ENCODE measurements around the gene NLK. TPM values are rescaled to one million over a fixed set of nuclear protein-coding genes. Genes with fewer than 3 reads are reported as not detected.

NLK gene
- total and polyA plus RNA-seq, 2 of the 4 experiments (the other 2 are of a cell fraction) = 15.3 to 23.3 TPM

- intact Hi-C loops (cut with micrococcal nuclease) = no loop called here
- H3K4me1 ChIP-seq (ENCODE audit: control insufficient read depth, insufficient read depth, low read length) = peaks cover 4% of the 10 kb centered on the region; the same call in 1 of the 2 replicates
- no peak overlapping the region for H3K14ac ChIP-seq (replicated peaks; ENCODE audit: low read depth, low read length)
- no peak overlapping the region for H2BK120ac ChIP-seq (ENCODE audit: low read depth, low read length)
- DNase-seq (no peak), ATAC-seq (ENCODE audit: low read depth) (no peak)
- no peak overlapping the region for H2BK5ac ChIP-seq (ENCODE audit: low read depth, low read length, poor library complexity, severe bottlenecking)
- no peak overlapping the region for H2BK20ac ChIP-seq (ENCODE audit: low read depth, low read length)
- no peak for TF ChIP-seq RFX5 (IDR thresholded peaks at IDR 0.05; ENCODE audit: low read depth, low read length)
- no peak for TF ChIP-seq MAZ (IDR thresholded peaks at IDR 0.05; ENCODE audit: borderline replicate concordance, low read depth, low read length)
- TF ChIP-seq CEBPB (IDR thresholded peaks at IDR 0.05; ENCODE audit: low read depth, low read length) = no peak
- TF ChIP-seq NFE2L2 (IDR thresholded peaks at IDR 0.05; ENCODE audit: low read depth, low read length) = no peak
- no peak for TF ChIP-seq ELK1 (IDR thresholded peaks at IDR 0.05; ENCODE audit: borderline replicate concordance, low read depth, low read length)
- TF ChIP-seq MAFK (IDR thresholded peaks at IDR 0.05; ENCODE audit: low read depth, low read length) = no peak
- TF ChIP-seq SMC3 (IDR thresholded peaks at IDR 0.05; ENCODE audit: low read depth, low read length) = no peak
- no peak for TF ChIP-seq MXI1 (IDR thresholded peaks at IDR 0.05; ENCODE audit: borderline replicate concordance, low read depth, low read length)
- no peak for TF ChIP-seq FOS (IDR thresholded peaks at IDR 0.05; ENCODE audit: low read depth, low read length)
- TF ChIP-seq BHLHE40 (IDR thresholded peaks at IDR 0.05; ENCODE audit: low read depth, low read length) = no peak
- TF ChIP-seq USF2 (IDR thresholded peaks at IDR 0.05; ENCODE audit: low read depth, low read length) = no peak
- H4K20me1 ChIP-seq (ENCODE audit: insufficient read depth, low read length) = no peaks in the 10 kb centered on the region
- H3K23ac ChIP-seq (ENCODE audit: low read depth, low read length) = no peak overlapping the region
- dilution Hi-C loops (cut with HindIII; ENCODE audit: low sequenced_read_pairs, unreplicated experiment) = no loop called here
- no peak overlapping the region for H3K4me3 ChIP-seq (ENCODE audit: insufficient read depth, low read depth, low read length)
- no peak overlapping the region for H3K27ac ChIP-seq (ENCODE audit: insufficient read depth, low read length)
- no peak overlapping the region for H3K18ac ChIP-seq (ENCODE audit: low read depth, low read length)
- no TSS peak for BruUV-seq (replicated peaks)
- H3K4me2 ChIP-seq (ENCODE audit: low read depth, low read length) = no peak overlapping the region
- peaks cover 6 to 10% of the 10 kb centered on the region in 2 experiments; a peak in 3 of 4 replicates for H3K79me1 ChIP-seq (ENCODE audit: low read depth in 1 of 2, low read length in 2 of 2)
- H2AFZ ChIP-seq (replicated peaks; ENCODE audit: low read length, poor library complexity) = no peak overlapping the region
- H3K9ac ChIP-seq (ENCODE audit: low read depth, low read length) = no peak overlapping the region
- WGBS, 2 experiments (ENCODE audit: extremely low coverage in 2 of 2, insufficient read length in 1 of 2) = no CpG with 5 or more reads among the region's 5 CpGs
- no peak overlapping the region for H3K56ac ChIP-seq (ENCODE audit: extremely low read depth, insufficient read depth, low read length)
- H2AK5ac ChIP-seq (ENCODE audit: low read depth, low read length) = no peak overlapping the region
- in situ Hi-C loops (cut with MboI; ENCODE audit: low sequenced_read_pairs) = no loop called here
- CTCF ChIA-PET = interaction anchor here (0.6 kb wide), 1 partner anchor 61 kb away, joined by 4 read pairs; no protein-coding TSS in a partner anchor
- no peak overlapping the region; the same call in 1 of the 2 replicates for H4K91ac ChIP-seq (ENCODE audit: insufficient read depth, low read depth, low read length)
- H4K8ac ChIP-seq (ENCODE audit: low read depth in 2 of 2, low read length in 2 of 2) = no peak overlapping the region
- peaks cover 16% of the 10 kb centered on the region for H3K36me3 ChIP-seq (ENCODE audit: control insufficient read depth, insufficient read depth, low read length)
- POLR2A ChIA-PET (ENCODE audit: unreplicated experiment) = interaction anchor here (0.5 kb wide), 1 partner anchor 145 kb away, joined by 3 read pairs; no protein-coding TSS in a partner anchor
- no peak overlapping the region for H2BK15ac ChIP-seq (ENCODE audit: low read depth, low read length)
- no peak overlapping the region for H2AK9ac ChIP-seq (replicated peaks; ENCODE audit: low read depth, low read length, poor library complexity)
- H3K27me3 ChIP-seq (ENCODE audit: control insufficient read depth, insufficient read depth, low read length) = no peaks in the 10 kb centered on the region
- H4K5ac ChIP-seq (ENCODE audit: low read depth, low read length) = no peak overlapping the region
- H3K4ac ChIP-seq (ENCODE audit: low read depth, low read length) = no peak overlapping the region
- H3K9me3 ChIP-seq (ENCODE audit: control insufficient read depth, insufficient read depth, low read length) = peaks cover 2% of the 10 kb centered on the region; the same call in 1 of the 2 replicates
- peaks cover 4% of the 10 kb centered on the region; the same call in 1 of the 2 replicates for H3K9me1 ChIP-seq (ENCODE audit: insufficient read depth, low read length)
These were observed 143.2 kb downstream of the NLK start for GRCh38 chr17:28185658-28186057.

All from IMR-90 (cell line).